ENCODE measurements around the gene TNRC18.
A peak's percentile ranks its signal among the peaks of the same experiment; 100 is the strongest.
"Not testable (repeated sequence)": the region's sequence is repeated elsewhere in the genome, so short reads cannot be mapped to it uniquely, and the experiment has no call there.

TNRC18 gene

DNA sequence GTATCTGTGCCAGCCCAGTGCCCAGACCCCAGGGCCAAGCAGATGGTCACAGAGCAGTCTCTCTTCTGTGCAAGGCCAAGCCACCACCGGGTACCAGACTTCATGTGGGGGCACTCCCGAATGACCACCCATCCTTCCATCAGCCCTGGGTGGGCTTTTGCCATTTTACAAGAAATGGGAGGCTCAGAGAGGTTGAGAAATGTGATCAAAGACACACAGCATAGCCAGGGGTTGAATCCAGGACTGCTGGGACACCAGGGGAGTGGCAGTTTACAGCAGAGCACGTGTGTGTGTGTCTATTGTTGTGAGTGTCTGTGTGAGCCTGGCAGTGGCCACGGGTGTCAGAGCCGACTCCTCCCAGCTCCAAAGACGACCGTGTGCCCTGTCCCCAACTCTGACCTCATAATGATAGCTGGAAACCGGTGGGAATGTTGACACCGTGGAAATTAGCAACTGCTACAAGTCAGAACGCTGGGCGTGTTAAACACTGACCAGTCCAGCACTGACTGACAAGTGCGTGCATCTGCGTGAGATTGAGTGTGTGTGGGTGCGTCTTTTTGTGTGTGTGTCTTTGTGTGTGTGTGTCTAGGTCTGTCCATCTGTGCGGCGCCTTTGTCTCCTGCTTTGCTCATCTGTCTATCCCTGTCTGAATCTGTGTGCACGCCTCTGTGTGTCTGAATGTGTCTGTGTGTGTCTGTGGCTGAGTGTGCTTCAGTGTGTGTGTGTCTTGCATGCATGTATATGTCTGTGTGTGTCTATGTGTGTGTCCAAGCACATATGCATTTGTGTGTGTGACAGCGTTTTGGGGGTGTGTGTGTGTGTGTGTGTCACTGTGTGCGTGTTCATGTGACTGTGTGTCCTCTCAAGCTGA is 158.1 kb downstream of the TNRC18 start:
- no peak for DNase-seq

DNA sequence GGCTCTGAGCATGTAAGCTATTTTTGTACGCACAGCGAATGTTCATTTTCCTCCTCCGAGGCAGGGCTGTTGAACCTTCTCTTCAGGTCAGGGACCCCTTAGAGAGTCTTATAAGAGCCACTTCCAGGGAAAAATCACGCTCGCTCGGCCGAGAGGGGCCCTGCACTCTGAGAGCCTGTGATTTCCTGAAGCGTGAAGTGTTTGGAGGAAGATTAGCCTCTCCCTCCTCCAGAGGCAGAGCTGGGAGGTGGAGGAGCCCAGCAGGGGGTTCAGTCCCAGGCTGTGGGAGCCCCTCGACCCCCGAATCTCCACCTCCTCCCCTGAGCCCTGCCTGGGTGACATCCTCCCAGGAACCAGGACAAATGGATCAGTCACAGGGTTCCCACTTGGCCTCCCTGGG is 160.6 kb downstream of the TNRC18 start:
- peak in 1 of 2 experiments; percentile 16 for DNase-seq

- DNase-seq = not testable (repeated sequence)
Measured at GRCh38 chr7:5260530-5261068, 163.0 kb downstream of the TNRC18 start.

Measured in NCI-H524 (cell line).